Stimulated activated CD8-positive, alpha-beta memory T cell treated with anti-CD3 and anti-CD28 coated beads, Interleukin-2, amount 100 ng/mL, for 48 hours (primary cell): Measurements from ENCODE around the gene AURKAIP1.

Source experiments
- DNase-seq, 2 donors: peaks; one replicate each; pipeline ENCODE4 v3.0.0-alpha.2; 2020; ENCODE audit warnings: low read depth in 2 of 2

Gene AURKAIP1

DNA sequence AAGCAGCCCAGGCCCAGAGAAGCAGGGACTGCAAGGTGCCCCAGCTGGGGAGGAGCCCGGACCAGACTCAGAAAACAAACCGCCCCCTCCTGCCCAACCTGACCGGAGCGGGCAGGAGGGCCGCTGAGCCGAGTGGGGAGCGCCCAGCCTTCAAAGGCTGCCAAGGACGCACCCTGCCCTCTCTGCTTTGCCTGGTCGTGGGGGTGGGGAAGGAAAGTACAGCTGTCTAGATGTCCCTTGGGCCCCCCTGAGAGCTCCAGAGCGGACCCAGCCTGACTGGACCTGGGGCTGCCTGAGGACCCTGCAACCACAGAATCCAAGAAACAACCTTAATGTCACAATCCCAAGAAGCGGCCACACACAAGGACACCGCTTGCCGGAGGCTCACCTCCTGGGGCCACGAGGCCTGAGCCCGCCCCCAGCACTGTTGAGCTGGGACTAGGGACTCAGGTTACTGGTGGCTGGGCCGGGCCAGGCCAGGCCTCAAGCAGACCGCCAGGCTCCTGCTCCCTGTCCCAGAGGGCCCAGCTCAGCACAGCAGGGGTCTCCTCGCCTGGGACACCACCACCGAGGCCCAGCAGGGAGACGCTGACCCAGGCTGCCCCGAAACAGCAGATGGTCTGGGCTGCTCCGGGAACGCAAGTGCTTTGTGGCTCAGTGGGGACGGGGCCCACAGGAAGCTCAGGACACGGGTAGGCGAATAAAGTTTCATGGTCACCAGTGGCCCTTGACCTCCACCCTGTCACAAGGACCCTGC lies 27.2 kb downstream of the AURKAIP1 start:
- no peak for DNase-seq

DNA sequence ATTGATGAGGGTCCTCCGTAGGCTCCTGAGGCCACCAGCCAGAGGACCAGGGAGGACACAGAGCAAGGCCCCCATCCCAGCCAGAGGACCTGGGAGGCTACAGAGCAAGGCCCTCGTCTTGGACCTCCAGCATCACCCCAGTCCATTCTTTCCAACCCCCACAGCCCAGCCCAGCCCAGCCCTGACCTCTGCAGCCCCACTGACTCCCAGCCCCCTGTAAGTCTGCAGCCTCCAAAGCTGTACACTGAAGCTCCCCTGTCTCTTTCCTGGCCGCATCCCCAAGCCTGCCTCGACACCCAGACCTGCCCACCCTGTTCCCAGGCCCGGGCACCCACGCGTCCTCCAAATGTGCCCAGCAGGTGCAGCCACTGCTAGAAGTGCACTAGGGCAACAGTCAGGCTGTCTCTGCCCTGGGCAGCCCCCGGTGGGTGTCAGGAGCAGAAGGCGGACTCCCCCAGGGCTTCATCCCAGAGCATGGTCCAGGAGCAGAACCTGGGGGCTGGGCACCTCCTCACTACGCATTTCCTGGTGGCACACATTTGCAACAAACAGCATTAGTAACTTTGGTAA lies 27.9 kb downstream of the AURKAIP1 start:
- DNase-seq: no peak

DNA sequence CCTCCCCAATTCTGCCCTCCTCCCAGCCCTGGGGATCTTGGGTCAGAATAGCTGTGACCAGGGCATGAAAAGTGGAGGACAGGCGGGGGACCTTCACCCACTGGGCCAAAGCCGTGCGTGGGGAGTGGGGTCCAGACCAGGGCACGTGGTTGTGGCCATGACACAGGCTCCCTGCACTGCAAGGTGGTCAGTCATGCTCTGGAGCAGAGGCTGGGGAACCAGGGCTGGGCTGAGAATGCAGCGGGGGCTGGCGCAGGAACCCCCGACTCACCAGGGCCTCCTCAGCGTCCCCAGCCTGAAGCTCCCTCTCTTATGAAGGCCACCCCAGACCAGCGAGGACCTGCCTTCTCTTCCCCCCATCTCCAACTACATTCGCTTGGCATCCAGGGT lies 28.5 kb downstream of the AURKAIP1 start:
- DNase-seq: no peak

DNA sequence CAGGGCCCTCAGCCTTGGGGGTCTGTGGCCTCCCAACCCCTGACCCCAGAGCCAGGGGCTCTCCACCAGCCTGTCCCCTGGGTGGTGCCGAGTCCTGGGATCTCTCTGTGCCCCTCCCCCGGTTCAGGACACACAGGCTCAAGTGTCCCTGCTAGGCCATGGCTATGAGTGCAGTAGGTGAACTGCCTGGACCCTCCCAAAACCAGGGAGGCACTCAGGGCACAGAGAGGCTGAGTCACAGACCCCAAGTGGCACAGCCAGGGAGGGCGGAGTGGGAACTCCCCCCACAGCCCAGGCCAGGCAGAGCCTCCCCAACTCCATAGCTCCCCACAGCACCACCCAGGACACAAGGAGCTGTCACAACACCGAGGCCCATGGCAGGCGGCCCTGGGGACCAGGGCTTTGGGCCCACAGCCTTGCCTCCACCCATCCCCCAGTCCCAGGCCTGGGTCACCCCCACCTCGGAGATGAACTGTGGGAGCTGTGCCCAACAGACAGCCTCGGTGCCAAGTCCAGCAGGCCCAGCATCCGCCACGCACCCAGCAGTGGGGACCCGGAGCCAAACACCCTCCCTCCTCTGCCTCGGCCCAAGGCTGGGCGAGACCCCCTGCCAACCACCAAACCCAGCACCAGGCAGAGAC lies 29.0 kb downstream of the AURKAIP1 start:
- no peak for DNase-seq

DNA sequence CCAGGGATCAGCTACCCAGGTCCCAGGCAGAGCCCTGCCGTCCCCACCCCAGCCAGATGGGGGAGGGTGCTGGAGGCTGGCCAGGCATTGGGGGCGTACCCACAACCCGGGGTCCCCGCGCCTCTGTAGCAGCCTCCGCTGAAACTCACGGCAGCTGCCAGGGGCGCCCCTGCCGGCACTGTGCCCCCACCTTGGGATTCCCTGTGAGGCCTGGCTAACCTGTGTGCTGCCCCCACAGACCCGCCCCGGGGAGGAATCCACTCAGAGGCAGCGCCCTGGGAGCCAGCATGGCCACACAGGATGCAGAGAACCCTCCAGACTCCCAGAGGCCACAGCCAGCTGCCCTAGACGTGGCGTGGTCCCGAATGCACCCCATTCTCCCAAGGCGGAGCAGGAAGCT lies 29.6 kb downstream of the AURKAIP1 start:
- DNase-seq: no peak

DNA sequence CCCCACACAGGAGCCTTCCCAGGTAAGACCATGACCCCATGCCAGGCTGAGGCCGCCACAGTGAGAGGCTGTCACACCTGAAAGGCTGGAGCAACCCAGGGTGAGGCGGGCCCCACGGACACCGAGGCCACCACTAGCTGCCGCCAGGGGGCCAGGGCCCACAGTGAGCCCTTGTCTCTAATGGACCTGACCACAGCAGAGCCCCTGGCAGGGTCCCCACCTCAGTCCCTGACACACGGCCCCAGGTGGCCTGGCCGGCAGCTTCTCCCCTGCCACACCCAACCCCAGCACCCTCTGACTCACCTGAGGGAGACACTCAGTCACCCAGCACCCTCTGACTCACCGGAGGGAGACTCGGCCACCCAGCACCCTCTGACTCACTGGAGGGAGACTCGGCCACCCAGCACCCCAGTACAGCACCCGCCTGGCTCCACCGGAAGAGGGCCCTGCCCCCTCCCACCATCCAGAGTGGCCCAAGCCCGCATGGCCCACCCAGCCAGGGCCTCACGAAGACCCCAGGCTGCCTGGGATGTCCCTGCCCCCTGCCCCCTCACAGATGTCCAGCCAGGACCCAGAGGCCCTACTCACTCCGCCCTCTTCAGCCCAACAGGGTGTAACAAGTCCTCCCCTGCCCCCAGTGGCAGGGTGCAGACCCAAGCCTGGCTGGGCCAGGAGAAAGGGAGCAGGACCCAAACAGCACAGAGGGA lies 30.2 kb downstream of the AURKAIP1 start:
- DNase-seq: peak in 1 of 2 donors; percentile 52

DNA sequence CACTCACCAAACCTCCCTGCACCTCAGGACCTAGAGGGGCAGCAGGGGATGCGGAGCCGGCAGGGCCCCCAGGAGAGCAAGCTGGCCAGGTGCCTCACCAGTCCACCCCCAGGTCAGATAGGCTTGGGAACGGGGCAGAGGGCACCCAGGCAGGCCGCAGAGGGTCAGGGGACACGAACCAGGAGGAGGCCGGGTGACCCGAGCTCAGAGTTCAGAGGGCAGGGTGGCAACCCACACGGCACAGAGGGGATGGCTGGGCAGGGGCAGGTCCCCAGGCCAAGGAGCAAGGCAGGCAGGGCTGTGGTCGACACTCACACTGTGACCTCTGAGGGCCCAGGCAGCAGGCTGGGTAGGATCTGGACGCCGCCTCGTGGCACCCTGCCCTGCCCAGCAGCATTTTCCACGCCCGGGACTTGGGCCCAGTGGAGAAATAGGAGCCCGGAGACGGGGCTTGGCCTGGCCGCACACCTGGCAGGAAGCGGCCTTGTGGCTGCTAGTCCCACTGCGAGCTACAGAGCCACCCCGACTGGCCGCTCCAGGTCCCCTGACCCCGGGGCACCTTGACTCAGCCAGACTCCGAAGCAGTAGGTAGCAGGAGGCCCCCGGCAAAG lies 31.1 kb downstream of the AURKAIP1 start:
- DNase-seq: no peak

DNA sequence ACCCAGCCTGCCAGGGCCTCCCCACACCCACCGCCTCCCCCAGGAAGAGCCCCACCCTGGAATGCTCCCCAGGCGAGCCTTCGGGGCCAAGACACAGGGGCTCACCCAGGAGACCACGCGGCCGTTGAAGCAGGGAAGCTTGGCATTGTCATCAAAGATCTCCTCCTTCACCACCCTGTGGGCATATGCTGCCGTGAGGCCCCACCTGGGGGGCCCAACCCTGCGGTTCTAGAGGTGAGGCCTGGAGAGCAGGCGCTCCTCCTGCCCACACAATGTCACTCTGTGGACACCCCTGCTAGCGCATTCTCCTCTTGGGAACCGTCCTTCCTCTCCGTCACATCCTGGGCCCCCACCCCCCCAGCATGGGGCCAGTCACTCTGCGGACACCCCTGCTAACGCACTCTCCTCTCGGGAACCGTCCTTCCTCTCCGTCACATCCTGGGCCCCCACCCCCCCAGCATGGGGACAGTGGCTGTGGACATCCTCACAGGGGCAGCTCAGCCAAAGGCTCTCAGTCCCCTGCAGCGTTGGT lies 32.4 kb downstream of the AURKAIP1 start:
- DNase-seq: no peak

DNA sequence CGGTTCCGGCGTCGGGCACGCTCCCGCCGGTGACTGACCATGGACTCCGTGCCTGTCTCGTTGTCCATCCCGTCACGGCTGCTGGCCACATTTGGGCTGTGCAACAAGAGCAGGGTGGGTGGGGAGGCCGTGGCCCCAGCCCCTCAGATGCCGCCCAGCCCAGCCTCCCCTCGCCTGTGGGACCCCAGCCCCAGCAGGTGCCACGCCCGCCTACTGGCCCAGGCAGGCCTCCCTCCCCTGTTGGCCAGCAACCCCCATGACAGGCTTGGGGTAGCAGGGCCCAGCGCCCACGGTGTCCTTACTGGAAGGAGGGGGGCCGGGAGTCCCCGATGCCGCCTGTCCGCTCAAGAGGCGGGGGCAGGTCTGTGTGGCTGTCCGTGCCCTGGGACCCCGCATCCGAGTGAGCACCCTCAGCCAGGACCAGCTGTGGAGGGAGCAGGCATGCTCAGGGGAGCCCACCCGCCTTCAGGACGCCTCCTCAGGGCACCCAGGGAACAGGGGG lies 32.9 kb downstream of the AURKAIP1 start:
- DNase-seq: no peak

DNA sequence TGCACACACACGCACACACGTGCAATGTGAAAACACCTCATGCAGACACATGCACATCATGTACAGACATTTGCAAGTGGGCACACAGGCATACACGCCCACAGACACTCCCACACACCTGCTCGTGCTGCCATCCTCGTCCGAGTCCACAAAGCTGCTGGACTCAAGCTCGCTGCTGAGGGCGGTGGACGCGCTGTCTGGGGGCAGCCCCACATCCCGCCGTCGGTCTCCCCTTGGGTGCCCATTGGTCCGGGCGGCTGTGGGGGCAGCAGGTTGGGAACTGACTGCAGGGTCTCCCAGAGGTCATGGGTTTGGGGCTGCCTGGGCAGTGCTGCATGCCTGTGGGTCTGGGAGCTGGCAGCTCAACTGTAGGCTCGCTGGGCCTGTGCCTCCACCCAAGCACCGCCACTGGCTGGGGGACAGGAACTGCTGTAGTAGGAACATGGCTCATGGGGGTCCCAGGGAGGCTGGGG lies 33.4 kb downstream of the AURKAIP1 start:
- DNase-seq: no peak

DNA sequence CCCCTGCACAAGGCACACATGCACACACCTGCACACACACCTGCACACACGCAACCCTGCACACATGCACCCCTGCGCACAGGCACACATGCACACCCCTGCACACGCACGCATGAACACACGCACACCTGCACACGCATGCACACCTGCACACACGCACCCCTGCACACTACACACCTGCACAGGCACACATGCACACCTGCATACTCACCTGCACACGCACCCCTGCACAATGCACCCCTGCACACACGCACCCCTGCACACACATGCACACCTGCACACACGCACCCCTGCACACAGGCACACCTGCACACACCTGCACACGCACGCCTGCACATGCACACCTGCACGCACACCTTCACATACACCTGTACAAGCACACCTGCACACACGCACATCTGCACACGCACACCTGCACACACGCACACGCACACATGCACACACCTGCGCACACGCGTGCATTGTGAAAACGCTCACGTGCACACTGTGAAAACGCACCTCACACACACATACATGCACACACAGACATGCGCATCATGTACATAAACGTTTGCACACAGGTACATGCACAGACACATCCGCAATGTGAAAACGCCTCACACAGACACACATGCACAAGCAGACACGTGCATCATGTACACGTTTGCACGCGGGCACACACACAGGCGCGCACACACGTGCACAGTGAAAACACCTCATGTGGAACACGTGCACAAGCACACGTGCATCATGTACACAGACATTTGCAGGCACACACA lies 34.0 kb downstream of the AURKAIP1 start:
- no peak for DNase-seq

DNA sequence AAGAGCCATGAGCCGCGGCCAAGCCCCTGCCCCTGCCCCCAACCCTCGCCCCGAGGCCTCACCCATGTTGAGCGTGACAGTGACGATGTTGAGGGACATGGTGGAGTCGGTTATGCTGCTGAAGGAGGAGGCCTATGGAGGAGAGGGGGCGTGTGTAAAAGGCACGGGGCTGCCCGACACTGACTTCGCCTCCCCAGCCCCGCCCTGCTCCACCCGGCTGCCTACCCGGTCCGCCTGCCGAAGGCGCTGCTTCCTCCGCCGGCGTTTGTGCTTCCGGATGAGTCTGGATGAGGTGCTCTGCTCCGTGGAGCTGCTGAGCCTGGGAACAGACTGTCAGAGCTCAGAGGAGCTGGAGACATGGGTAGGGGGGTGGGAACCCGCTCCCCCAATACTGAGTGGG lies 34.8 kb downstream of the AURKAIP1 start:
- DNase-seq: no peak

DNA sequence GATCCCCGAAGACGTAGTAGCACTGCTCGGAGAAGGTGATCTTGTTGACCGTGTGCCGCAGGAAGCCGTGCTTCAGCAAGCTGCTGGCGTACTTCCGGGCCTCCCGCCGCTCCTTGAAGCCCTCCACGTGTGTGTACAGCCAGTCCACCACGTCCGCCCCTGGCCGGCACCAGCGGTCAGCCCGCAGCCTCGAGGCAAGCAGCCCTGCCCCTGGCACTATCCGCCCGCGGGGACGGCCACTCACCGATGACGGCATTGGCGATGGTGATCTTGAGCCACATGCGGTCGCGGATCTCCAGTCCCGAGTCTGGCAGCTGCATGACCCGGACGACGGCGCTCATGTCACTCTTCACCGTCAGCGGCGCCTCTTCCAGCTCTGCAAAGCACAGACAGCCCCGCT lies 36.7 kb downstream of the AURKAIP1 start:
- no peak for DNase-seq

DNA sequence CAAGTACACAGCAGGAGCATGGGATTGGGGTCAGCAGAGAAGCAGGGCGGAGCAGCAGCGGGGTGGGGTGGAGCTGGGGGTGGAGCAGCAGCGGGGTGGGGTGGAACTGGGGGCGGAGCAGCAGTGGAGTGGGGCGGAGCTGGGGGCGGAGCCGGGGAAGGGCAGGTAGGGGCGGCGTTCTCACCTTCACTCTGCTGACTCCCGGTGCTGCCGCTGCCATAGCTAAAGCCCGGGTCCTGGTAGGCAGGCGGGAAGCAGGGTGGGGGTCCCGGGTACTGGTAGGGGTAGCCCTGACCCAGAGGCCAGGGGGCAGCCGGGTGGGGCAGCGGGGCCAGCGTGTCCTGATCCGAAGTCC lies 37.2 kb downstream of the AURKAIP1 start:
- DNase-seq: peak in 1 of 2 donors; percentile 51

DNA sequence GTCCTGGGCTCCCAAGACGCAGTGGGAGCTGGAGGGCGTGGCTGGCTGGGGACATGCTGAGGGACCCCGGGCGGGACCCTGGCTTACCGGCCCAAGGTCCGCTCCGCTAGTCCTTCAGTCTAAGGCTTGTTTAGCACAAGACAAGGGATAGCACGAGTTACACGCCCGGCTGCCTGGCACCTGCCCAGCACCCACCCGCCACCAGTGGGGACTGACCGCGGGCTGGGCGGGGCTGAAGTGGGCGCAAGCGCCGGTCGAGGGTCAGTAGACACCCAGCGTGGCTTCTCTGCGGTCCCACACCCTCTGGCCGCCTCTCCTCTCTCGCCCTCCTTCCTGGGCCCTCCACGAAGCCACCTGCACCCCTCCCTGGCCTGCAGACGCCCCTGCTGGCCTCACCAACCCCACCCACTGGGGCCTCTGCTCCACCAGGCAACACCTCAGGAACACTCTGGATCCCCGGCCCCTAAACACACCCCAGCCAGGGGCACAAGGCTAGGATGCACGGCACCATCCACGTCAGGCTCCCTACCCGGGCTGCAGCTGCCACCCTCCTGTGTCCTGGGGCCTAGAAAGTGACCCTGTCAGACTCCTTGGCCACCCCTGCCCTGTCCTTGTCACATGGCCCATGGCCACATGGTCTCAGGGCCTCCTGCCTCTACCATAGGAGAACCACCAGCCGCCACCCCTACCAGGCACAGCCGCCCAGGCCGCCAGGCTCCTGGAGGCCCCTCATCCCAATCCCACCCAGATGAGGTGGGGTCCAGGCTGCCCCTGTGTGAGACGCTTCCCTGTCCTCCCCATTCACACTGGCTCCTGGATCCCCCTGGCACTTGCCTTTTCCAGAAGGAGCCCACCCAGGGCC lies 37.8 kb downstream of the AURKAIP1 start:
- no peak for DNase-seq

DNA sequence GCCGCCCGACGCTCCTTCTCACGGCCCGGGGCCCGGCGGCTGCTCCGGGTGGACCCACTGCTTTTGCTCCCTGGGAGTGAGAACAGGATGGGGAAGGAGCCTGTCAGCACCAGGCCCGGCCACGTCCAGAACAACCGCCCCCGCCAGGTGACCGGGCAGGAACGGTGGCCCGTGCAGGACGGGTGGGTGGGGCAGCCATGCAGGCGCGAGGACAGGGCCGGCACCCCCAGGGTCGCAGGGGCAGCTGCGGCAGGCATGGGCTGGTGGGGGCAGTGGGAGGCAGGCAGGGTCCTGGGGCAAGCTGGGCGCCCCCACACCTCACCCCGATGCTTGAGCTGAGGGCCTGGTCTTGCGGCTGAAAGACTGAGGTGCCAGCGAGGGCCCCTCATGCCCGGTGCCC lies 38.6 kb downstream of the AURKAIP1 start:
- no peak for DNase-seq

DNA sequence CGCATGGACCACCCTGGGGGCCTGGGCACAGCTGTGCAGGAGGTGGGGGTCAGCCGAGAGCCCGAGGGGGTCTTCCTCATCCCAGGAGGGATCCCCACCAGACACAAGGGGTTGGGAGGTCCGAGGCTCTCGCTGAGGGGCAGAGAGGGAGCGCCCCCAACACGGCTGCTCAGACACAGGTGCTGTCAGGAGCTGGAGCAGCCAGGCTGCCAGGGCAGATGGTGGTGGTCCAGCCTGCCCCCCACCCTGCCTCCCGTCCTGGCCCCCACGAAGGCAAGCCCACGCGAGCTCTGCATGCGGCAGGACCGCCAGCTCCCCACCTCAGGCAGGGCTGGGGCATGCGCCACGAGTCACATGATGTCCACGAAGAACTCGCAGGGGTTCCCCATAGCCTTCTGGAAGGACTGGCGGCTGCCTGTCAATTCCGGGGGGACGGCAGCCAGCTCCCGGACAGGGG lies 39.2 kb downstream of the AURKAIP1 start:
- no peak for DNase-seq

DNA sequence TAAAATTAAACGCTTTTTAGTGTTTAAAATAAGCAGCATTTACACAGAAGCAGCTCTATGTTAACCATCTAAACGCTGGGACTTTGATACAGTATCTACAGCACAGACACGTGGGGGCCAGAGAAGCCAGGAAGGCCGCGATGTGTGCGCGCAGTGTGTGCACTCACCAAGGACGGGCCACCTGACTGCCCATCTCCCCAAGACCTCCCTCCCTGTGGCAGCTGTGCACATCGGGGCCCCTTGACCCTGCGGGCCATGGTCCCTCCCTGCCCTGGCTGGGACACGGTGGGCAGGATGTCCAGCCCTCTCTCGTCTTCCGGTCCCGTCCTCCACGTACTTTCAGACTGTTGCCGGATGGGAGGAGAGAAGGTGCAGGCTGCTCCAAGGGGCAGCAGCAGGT lies 39.7 kb downstream of the AURKAIP1 start:
- DNase-seq: no peak

DNA sequence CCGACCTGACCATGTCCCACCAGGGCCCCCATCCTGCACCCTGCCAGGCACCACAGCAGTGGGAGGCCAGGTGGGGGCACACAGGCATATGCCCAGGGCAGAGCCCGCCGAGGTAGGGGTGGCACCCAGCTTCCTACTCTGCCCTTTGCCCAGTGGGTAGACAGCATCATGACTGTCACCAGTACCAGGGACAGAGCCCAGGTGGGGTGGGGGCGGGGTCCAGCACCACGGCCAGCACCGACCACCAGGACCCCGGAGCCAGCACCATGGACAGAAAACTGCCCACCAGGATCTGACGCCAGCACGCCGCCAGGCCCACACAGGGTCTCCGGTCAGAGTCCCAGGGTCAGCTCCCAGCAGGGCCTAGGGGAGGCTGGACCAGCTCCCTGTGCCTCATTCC lies 40.2 kb downstream of the AURKAIP1 start:
- DNase-seq: no peak
